Ascending aorta (tissue), 2 donors: ENCODE data around the gene KAT7. TPM values are rescaled to one million over a fixed set of nuclear protein-coding genes. Genes with fewer than 3 reads are reported as not detected.

Experiments
- DNase-seq, 2 donors: peaks; one replicate each; pipeline ENCODE4 v3.0.0-alpha.2; 2019; ENCODE audit warnings: low spot score in 2 of 2
- H3K27ac ChIP-seq, 2 donors: fragments of 200-600 bp; sonication (generic); one replicate each; pipeline ENCODE4 v1.5.1; 2016 to 2017; ENCODE audit warnings: mild to moderate bottlenecking in 1 of 2
- H3K27me3 ChIP-seq: fragments of 200-600 bp; sonication (generic); one replicate; pipeline ENCODE4 v1.5.1; 2017
- H3K36me3 ChIP-seq, 2 donors: fragments of 200-600 bp; sonication (generic); one replicate each; pipeline ENCODE4 v1.5.1; 2016
- H3K4me1 ChIP-seq, 2 donors: fragments of 200-600 bp; sonication (generic); one replicate each; pipeline ENCODE4 v1.5.1; 2016 to 2017; ENCODE audit warnings: mild to moderate bottlenecking in 1 of 2
- H3K4me3 ChIP-seq, 2 donors: fragments of 200-600 bp; sonication (generic); one replicate each; pipeline ENCODE4 v1.5.1; 2016 to 2017; ENCODE audit warnings: mild to moderate bottlenecking in 1 of 2
- H3K9me3 ChIP-seq, 2 donors: fragments of 200-600 bp; sonication (generic); one replicate each; pipeline ENCODE4 v1.5.1; 2016
- CTCF ChIP-seq, 3 experiments: fragments of 200-600 bp in 2 of 3; fragments of 450-650 bp in 1 of 3; sonication (generic) in 2 of 3; IDR thresholded peaks; one replicate each; pipeline ENCODE4 v1.5.1; 2016 to 2019; ENCODE audit warnings: antibody characterized with exemption in 3 of 3, mild to moderate bottlenecking in 1 of 3, moderate library complexity in 1 of 3
- intact Hi-C: fragments of 100-400 bp; cut with DNase I; formaldehyde crosslinking; loops from one replicate; pipeline ENCODE4 v1.15.1; 2023
- total RNA-seq: library from RNA; depleted of rRNA; stranded (reverse); fragments of >200 nt; gene quantifications from one replicate; pipeline ENCODE4 v1.1.0, GENCODE V29; 2016

The KAT7 gene
- total RNA-seq, 1 donor from 2014 or later = 46.6 TPM

- no peak for TF ChIP-seq CTCF (IDR thresholded peaks at IDR 0.05)
- H3K4me1 ChIP-seq = peaks cover 12% of the 10 kb centered on the region in 2 donors
- intact Hi-C loops = no loop called here
- H3K4me3 ChIP-seq = no peak overlapping the region
- no peaks in the 10 kb centered on the region for H3K36me3 ChIP-seq
- no peaks in the 10 kb centered on the region for H3K27me3 ChIP-seq
- no peak for DNase-seq
- no peaks in the 10 kb centered on the region for H3K9me3 ChIP-seq
- H3K27ac ChIP-seq = no peak overlapping the region
These were observed 55.4 kb downstream of the KAT7 start for GRCh38 chr17:49843774-49844350.

GRCh38 chr17:49845321-49845720 lies 56.8 kb downstream of the KAT7 start:
- Histone ChIP-seq H3K27me3 (no peaks in the 10 kb centered on the region), H3K36me3 (no peaks in the 10 kb centered on the region), H3K9me3 (no peaks in the 10 kb centered on the region), H3K4me3 (peak overlapping the region in 1 of 2 donors; percentile 23), H3K27ac (peak overlapping the region; percentile 56 to 76), H3K4me1 (peaks cover 12 to 14% of the 10 kb centered on the region in 2 donors)
- intact Hi-C loops = no loop called here
- no peak for TF ChIP-seq CTCF (IDR thresholded peaks at IDR 0.05)
- peak in 1 of 2 donors; percentile 70 for DNase-seq

- Histone ChIP-seq H3K4me1 (peaks cover 12 to 19% of the 10 kb centered on the region in 2 donors), H3K27me3 (no peaks in the 10 kb centered on the region), H3K27ac (no peak overlapping the region), H3K36me3 (no peaks in the 10 kb centered on the region), H3K9me3 (no peaks in the 10 kb centered on the region), H3K4me3 (no peak overlapping the region)
- no peak for TF ChIP-seq CTCF (IDR thresholded peaks at IDR 0.05)
- intact Hi-C loops = no loop called here
- no peak for DNase-seq
These were observed 58.6 kb downstream of the KAT7 start for GRCh38 chr17:49846938-49847712.

- Histone ChIP-seq H3K4me1 (peaks cover 12 to 19% of the 10 kb centered on the region in 2 donors), H3K27ac (no peak within 1 kb of the TSS), H3K36me3 (no peaks in the 10 kb centered on the region), H3K27me3 (no peaks in the 10 kb centered on the region), H3K9me3 (no peaks in the 10 kb centered on the region), H3K4me3 (no peak within 1 kb of the TSS)
- TF ChIP-seq CTCF (IDR thresholded peaks at IDR 0.05) = no peak
- DNase-seq = no peak
- intact Hi-C loops = no loop called here
These were observed 59.6 kb downstream of the KAT7 start, which contains the start of gene TAC4 for GRCh38 chr17:49848019-49848473. TSS of gene TAC4 (minus strand) at chr17:49848069. CDS start at chr17:49848017, 52 bp downstream.

- no peak overlapping the region for H3K27ac ChIP-seq
- no peaks in the 10 kb centered on the region for H3K9me3 ChIP-seq
- H3K27me3 ChIP-seq = no peaks in the 10 kb centered on the region
- no peaks in the 10 kb centered on the region for H3K36me3 ChIP-seq
- TF ChIP-seq CTCF (IDR thresholded peaks at IDR 0.05) = no peak
- H3K4me1 ChIP-seq = peaks cover 12 to 19% of the 10 kb centered on the region in 2 donors
- H3K4me3 ChIP-seq = no peak overlapping the region
- intact Hi-C loops = no loop called here
- DNase-seq = no peak
These were observed 60.3 kb downstream of the KAT7 start for GRCh38 chr17:49848739-49849138.
